Measurements from ENCODE around the gene WDFY4. TPM values are rescaled to one million over a fixed set of nuclear protein-coding genes. Genes with fewer than 3 reads are reported as not detected.

Gene WDFY4
- total and polyA plus RNA-seq, 9 of the 15 experiments (the other 6 are each of a cell fraction or from before 2014, with no cell fraction given): 0.01 to 0.02 (median 0.01) TPM; not detected in 6

DNA sequence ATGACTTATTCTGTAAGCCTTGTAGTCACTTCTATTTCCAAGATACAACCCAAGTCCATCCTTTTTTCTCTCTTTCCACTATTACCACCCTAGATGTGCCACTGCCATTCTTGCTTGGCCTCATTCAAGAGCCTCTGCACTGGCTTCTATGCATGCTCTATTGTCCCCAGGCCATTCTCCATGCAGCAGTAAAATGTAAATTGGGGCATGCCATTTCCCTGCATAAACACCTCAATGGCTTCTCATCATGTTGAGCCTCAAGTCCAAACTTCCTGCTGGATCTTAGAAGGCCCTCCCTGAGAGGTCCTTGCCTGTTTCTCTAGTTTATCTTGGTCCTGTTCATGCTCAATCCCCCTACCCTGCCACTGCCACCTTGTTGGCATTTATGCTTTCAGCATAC is 23.2 kb upstream of the WDFY4 start:
- FAIRE-seq: no peak

More for the DNA sequence above, 23.2 kb upstream of the WDFY4 start:
- Histone ChIP-seq H3K4me3 (no peak overlapping the region), H3K9me1 (ENCODE audit: control insufficient read depth, insufficient read depth, low read length) (no peaks in the 10 kb centered on the region), H3K9me3 (replicated peaks; ENCODE audit: control insufficient read depth, insufficient read depth, low read depth, low read length) (no peaks in the 10 kb centered on the region), H3K27ac (ENCODE audit: extremely low read depth, low read depth, low read length) (no peak overlapping the region), H3K9ac (ENCODE audit: insufficient read depth in 1 of 2, low read depth in 2 of 2, low read length in 2 of 2) (no peak overlapping the region), H4K20me1 (replicated peaks; ENCODE audit: control insufficient read depth, insufficient read depth, low read length) (no peaks in the 10 kb centered on the region; the same call in 1 of the 2 replicates), H3K4me1 (replicated peaks in 1 of 2; ENCODE audit: control insufficient read depth in 2 of 2, insufficient read depth in 2 of 2, low read length in 2 of 2) (peaks cover 3 to 11% of the 10 kb centered on the region in 2 experiments; a peak in 3 of 5 replicates), H3K4me2 (ENCODE audit: insufficient read depth, low read length) (no peak overlapping the region), H3K79me2 (ENCODE audit: control insufficient read depth, insufficient read depth, low read length) (no peaks in the 10 kb centered on the region), H2AFZ (ENCODE audit: low read depth, low read length) (no peak overlapping the region), H3K36me3 (ENCODE audit: control insufficient read depth, insufficient read depth, low read length) (no peaks in the 10 kb centered on the region), H3K27me3 (ENCODE audit: control insufficient read depth in 2 of 2, insufficient read depth in 2 of 2, low read length in 2 of 2) (peaks cover 0 to 17% of the 10 kb centered on the region in 2 experiments; a peak in 3 of 5 replicates)
- ATAC-seq (no peak), DNase-seq (ENCODE audit: extremely low read depth in 1 of 4, low spot score in 3 of 4) (no peak)
- ChIA-PET POLR2A (no interaction called here), CTCF (ENCODE audit: low intra/inter-chr PET ratio) (interaction anchor here (0.7 to 4.5 kb wide), 2 partner anchors 160 to 705 kb away, joined by 3 to 45 read pairs; no protein-coding TSS in a partner anchor)
- intact Hi-C loops (cut with micrococcal nuclease) (loop anchor here (10.0 kb wide), 1 partner anchor 263 kb away; no protein-coding TSS in a partner anchor), in situ Hi-C loops (cut with MboI) (no loop called here)
- BruUV-seq (replicated peaks): no TSS peak
- no peak for TF ChIP-seq ZNF584 (CRISPR knock-in tag; IDR thresholded peaks at IDR 0.05; ENCODE audit: low read depth)
- no peak for TF ChIP-seq CBFA2T2 (conservative IDR thresholded peaks at IDR 0.05)
- TF ChIP-seq NR1H2 (CRISPR knock-in tag; IDR thresholded peaks at IDR 0.05): no peak
- TF ChIP-seq, protein P1, sequence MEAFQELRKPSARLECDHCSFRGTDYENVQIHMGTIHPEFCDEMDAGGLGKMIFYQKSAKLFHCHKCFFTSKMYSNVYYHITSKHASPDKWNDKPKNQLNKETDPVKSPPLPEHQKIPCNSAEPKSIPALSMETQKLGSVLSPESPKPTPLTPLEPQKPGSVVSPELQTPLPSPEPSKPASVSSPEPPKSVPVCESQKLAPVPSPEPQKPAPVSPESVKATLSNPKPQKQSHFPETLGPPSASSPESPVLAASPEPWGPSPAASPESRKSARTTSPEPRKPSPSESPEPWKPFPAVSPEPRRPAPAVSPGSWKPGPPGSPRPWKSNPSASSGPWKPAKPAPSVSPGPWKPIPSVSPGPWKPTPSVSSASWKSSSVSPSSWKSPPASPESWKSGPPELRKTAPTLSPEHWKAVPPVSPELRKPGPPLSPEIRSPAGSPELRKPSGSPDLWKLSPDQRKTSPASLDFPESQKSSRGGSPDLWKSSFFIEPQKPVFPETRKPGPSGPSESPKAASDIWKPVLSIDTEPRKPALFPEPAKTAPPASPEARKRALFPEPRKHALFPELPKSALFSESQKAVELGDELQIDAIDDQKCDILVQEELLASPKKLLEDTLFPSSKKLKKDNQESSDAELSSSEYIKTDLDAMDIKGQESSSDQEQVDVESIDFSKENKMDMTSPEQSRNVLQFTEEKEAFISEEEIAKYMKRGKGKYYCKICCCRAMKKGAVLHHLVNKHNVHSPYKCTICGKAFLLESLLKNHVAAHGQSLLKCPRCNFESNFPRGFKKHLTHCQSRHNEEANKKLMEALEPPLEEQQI (IDR thresholded peaks at IDR 0.05): no peak
- no peak for TF ChIP-seq OTX1 (CRISPR knock-in tag; IDR thresholded peaks at IDR 0.05)
- no peak for TF ChIP-seq ZNF780A (CRISPR knock-in tag; IDR thresholded peaks at IDR 0.05)
- TF ChIP-seq, protein P2, sequence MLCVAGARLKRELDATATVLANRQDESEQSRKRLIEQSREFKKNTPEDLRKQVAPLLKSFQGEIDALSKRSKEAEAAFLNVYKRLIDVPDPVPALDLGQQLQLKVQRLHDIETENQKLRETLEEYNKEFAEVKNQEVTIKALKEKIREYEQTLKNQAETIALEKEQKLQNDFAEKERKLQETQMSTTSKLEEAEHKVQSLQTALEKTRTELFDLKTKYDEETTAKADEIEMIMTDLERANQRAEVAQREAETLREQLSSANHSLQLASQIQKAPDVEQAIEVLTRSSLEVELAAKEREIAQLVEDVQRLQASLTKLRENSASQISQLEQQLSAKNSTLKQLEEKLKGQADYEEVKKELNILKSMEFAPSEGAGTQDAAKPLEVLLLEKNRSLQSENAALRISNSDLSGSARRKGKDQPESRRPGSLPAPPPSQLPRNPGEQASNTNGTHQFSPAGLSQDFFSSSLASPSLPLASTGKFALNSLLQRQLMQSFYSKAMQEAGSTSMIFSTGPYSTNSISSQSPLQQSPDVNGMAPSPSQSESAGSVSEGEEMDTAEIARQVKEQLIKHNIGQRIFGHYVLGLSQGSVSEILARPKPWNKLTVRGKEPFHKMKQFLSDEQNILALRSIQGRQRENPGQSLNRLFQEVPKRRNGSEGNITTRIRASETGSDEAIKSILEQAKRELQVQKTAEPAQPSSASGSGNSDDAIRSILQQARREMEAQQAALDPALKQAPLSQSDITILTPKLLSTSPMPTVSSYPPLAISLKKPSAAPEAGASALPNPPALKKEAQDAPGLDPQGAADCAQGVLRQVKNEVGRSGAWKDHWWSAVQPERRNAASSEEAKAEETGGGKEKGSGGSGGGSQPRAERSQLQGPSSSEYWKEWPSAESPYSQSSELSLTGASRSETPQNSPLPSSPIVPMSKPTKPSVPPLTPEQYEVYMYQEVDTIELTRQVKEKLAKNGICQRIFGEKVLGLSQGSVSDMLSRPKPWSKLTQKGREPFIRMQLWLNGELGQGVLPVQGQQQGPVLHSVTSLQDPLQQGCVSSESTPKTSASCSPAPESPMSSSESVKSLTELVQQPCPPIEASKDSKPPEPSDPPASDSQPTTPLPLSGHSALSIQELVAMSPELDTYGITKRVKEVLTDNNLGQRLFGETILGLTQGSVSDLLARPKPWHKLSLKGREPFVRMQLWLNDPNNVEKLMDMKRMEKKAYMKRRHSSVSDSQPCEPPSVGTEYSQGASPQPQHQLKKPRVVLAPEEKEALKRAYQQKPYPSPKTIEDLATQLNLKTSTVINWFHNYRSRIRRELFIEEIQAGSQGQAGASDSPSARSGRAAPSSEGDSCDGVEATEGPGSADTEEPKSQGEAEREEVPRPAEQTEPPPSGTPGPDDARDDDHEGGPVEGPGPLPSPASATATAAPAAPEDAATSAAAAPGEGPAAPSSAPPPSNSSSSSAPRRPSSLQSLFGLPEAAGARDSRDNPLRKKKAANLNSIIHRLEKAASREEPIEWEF (CRISPR knock-in tag; IDR thresholded peaks at IDR 0.05): no peak
- TF ChIP-seq ILF3 (IDR thresholded peaks at IDR 0.05; ENCODE audit: borderline replicate concordance): no peak
- no peak for TF ChIP-seq ZSCAN32 (CRISPR knock-in tag; IDR thresholded peaks at IDR 0.05)
- TF ChIP-seq ZBED1 (IDR thresholded peaks at IDR 0.05): no peak
